ENCODE measurements around the gene RIMBP2.
A peak's percentile ranks its signal among the peaks of the same experiment; 100 is the strongest.

RIMBP2 gene

DNA sequence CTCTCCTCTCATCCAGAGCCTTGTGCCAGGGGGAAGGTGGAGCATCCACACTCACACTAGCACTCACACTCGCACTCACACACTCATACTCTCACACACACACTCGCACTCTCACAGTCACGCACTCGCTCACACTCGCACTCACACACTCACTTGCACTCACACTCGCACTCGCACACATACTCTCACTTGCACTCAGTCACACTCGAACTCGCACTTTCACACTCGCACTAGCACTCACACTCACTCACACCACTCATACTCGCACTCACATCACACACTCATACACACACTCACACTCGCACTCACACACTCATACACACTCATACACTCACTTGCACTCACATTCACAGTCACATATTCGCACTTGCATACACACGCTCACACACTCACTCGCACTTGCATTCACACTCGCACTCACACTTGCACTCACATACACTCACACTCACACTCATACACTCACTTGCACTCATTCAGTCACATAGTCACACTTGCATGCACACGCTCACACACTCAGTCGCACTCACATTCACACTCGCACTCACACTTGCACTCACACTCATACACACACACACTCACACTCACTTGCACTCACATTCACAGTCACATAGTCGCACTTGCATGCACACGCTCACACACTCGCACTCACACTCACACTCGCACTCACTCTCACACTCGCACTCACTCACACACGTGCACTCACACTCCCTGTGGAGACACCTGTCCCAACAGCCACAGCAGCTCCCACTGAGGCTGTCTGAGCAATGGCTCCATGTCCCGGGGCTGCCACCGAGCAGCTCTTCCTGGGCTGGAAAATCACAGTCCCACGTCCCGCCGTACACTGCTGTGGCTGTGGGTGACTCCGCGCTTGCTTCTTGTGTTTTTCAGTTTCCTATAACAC lies 12.3 kb upstream of the RIMBP2 start:
- peaks cover 0 to 6% of the 10 kb centered on the region in 2 donors for H3K27me3 ChIP-seq (ENCODE audit: control insufficient read depth in 1 of 2, insufficient read depth in 2 of 2, low read length in 2 of 2)
- H3K4me1 ChIP-seq (ENCODE audit: insufficient read depth, low read length) = no peaks in the 10 kb centered on the region
- H3K9ac ChIP-seq (ENCODE audit: low read length) = no peak overlapping the region
- no peak overlapping the region for H3K27ac ChIP-seq (ENCODE audit: low read depth, low read length)
- peaks cover 4% of the 10 kb centered on the region for H3K9me3 ChIP-seq (ENCODE audit: low read length)
- H3K36me3 ChIP-seq (ENCODE audit: insufficient read depth, low read length) = no peaks in the 10 kb centered on the region
- H3K4me3 ChIP-seq (ENCODE audit: low read depth in 1 of 2, low read length in 2 of 2) = no peak overlapping the region

- no peaks in the 10 kb centered on the region for H3K4me1 ChIP-seq (ENCODE audit: insufficient read depth, low read length)
- no peak overlapping the region for H3K9ac ChIP-seq (ENCODE audit: low read length)
- H3K36me3 ChIP-seq (ENCODE audit: insufficient read depth, low read length) = no peaks in the 10 kb centered on the region
Observed at GRCh38 chr12:130719263-130719859, 3.3 kb upstream of the RIMBP2 start.

DNA sequence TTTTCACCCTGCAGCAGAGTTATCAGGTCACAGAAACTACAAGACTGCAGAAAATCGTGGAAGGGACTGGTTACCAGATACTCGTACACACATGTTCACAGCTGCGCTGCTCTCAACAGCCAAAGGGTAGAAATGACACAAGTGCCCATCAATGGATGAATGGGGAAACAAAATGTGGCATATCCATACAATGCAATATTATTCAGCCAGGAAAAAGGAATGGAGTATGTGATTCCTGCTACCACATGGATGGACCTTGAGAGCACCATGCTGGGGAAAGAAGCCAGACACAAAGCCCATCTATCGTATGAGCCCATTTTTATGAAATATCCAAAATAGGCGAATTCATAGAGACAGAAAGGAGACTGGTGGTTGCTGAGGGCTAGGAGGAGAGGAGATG lies 1.7 kb upstream of the RIMBP2 start:
- Histone ChIP-seq H3K4me1 (ENCODE audit: insufficient read depth, low read length) (peaks cover 3% of the 10 kb centered on the region), H3K4me3 (ENCODE audit: low read depth in 1 of 2, low read length in 2 of 2) (no peak overlapping the region), H3K27ac (ENCODE audit: low read depth, low read length) (no peak overlapping the region), H3K36me3 (ENCODE audit: insufficient read depth, low read length) (no peaks in the 10 kb centered on the region), H3K27me3 (ENCODE audit: control insufficient read depth in 1 of 2, insufficient read depth in 2 of 2, low read length in 2 of 2) (peaks cover 4 to 26% of the 10 kb centered on the region in 2 donors), H3K9me3 (ENCODE audit: low read length) (no peaks in the 10 kb centered on the region), H3K9ac (ENCODE audit: low read length) (no peak overlapping the region)

More at GRCh38 chr12:130719263-130719859, 3.3 kb upstream of the RIMBP2 start:
- H3K9me3 ChIP-seq (ENCODE audit: low read length) = no peaks in the 10 kb centered on the region
- no peak overlapping the region for H3K27ac ChIP-seq (ENCODE audit: low read depth, low read length)
- no peak overlapping the region for H3K4me3 ChIP-seq (ENCODE audit: low read depth in 1 of 2, low read length in 2 of 2)
- H3K27me3 ChIP-seq (ENCODE audit: control insufficient read depth in 1 of 2, insufficient read depth in 2 of 2, low read length in 2 of 2) = peaks cover 4 to 22% of the 10 kb centered on the region in 2 donors

DNA sequence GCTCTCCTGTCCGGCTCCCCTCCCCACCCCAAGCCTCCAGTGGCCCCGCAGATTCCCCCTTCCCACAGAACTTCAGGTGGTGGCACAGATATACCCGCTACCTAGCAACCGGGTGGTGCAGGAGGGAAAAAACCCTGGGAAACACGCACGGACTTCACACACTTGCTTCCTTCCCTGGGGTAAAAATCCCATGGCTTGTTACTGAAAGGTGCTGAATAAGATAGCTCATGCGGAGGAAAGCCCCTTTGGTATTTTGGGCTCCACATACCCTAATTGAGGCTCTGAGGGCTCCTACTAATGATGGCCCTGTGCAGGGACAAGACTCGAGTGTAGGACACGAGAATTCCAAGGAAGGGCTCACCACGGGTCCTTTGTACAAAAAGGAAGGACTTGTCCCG lies 869 bp upstream of the RIMBP2 start:
- Histone ChIP-seq H3K4me3 (ENCODE audit: low read depth in 1 of 2, low read length in 2 of 2) (peak overlapping the region in 1 of 2 donors; percentile 47), H3K27me3 (ENCODE audit: control insufficient read depth in 1 of 2, insufficient read depth in 2 of 2, low read length in 2 of 2) (peaks cover 4 to 26% of the 10 kb centered on the region in 2 donors)

GRCh38 chr12:130715150-130715997 lies 725 bp downstream of the RIMBP2 start:
- H3K4me3 ChIP-seq (ENCODE audit: low read depth in 1 of 2, low read length in 2 of 2) = peak overlapping the region; percentile 6 to 47
- peaks cover 3% of the 10 kb centered on the region for H3K4me1 ChIP-seq (ENCODE audit: insufficient read depth, low read length)
- peaks cover 4 to 26% of the 10 kb centered on the region in 2 donors for H3K27me3 ChIP-seq (ENCODE audit: control insufficient read depth in 1 of 2, insufficient read depth in 2 of 2, low read length in 2 of 2)
- H3K9ac ChIP-seq (ENCODE audit: low read length) = no peak overlapping the region
- no peaks in the 10 kb centered on the region for H3K36me3 ChIP-seq (ENCODE audit: insufficient read depth, low read length)
- H3K27ac ChIP-seq (ENCODE audit: low read depth, low read length) = no peak overlapping the region
- H3K9me3 ChIP-seq (ENCODE audit: low read length) = no peaks in the 10 kb centered on the region

More for the DNA sequence above, 869 bp upstream of the RIMBP2 start:
- no peak overlapping the region for H3K27ac ChIP-seq (ENCODE audit: low read depth, low read length)
- no peaks in the 10 kb centered on the region for H3K36me3 ChIP-seq (ENCODE audit: insufficient read depth, low read length)
- no peak overlapping the region for H3K9ac ChIP-seq (ENCODE audit: low read length)
- H3K4me1 ChIP-seq (ENCODE audit: insufficient read depth, low read length) = peaks cover 3% of the 10 kb centered on the region
- no peaks in the 10 kb centered on the region for H3K9me3 ChIP-seq (ENCODE audit: low read length)

GRCh38 chr12:130714591-130715149 lies 1.4 kb downstream of the RIMBP2 start:
- H3K9ac ChIP-seq (ENCODE audit: low read length) = no peak overlapping the region
- H3K27ac ChIP-seq (ENCODE audit: low read depth, low read length) = no peak overlapping the region
- peaks cover 3% of the 10 kb centered on the region for H3K4me1 ChIP-seq (ENCODE audit: insufficient read depth, low read length)
- peak overlapping the region; percentile 32 to 47 for H3K4me3 ChIP-seq (ENCODE audit: low read depth in 1 of 2, low read length in 2 of 2)
- H3K27me3 ChIP-seq (ENCODE audit: control insufficient read depth in 1 of 2, insufficient read depth in 2 of 2, low read length in 2 of 2) = peaks cover 4 to 26% of the 10 kb centered on the region in 2 donors
- H3K9me3 ChIP-seq (ENCODE audit: low read length) = no peaks in the 10 kb centered on the region
- no peaks in the 10 kb centered on the region for H3K36me3 ChIP-seq (ENCODE audit: insufficient read depth, low read length)

DNA sequence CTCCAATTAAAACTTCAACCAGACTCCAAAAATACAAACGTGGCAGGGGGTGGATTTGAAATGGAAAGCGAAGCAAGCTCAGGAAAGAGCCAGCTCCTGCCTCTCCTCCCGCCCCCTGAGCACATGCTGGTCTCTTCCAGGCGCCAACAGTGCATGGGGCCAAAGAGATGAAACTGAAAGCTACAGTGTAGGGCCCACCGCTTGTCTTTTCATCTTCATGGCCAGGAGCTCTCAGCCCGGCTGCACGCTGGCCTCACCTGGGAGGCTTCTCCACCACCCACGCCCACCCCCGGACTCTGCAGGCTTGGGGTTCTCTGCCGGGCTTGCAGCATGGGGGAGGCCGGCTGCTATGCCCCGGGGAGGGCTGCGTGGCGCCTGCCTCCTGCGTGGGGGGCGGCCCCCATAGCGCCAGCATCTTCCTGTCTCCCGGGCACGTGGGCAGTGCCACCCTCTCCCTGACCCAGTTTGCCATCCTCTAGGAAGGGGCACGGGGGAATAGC lies 2.0 kb downstream of the RIMBP2 start:
- H3K9me3 ChIP-seq (ENCODE audit: low read length) = no peaks in the 10 kb centered on the region
- H3K4me1 ChIP-seq (ENCODE audit: insufficient read depth, low read length) = peaks cover 3% of the 10 kb centered on the region
- peak overlapping the region; percentile 32 to 47 for H3K4me3 ChIP-seq (ENCODE audit: low read depth in 1 of 2, low read length in 2 of 2)
- H3K27me3 ChIP-seq (ENCODE audit: control insufficient read depth in 1 of 2, insufficient read depth in 2 of 2, low read length in 2 of 2) = peaks cover 4 to 26% of the 10 kb centered on the region in 2 donors
- no peaks in the 10 kb centered on the region for H3K36me3 ChIP-seq (ENCODE audit: insufficient read depth, low read length)
- no peak overlapping the region for H3K9ac ChIP-seq (ENCODE audit: low read length)
- no peak overlapping the region for H3K27ac ChIP-seq (ENCODE audit: low read depth, low read length)

DNA sequence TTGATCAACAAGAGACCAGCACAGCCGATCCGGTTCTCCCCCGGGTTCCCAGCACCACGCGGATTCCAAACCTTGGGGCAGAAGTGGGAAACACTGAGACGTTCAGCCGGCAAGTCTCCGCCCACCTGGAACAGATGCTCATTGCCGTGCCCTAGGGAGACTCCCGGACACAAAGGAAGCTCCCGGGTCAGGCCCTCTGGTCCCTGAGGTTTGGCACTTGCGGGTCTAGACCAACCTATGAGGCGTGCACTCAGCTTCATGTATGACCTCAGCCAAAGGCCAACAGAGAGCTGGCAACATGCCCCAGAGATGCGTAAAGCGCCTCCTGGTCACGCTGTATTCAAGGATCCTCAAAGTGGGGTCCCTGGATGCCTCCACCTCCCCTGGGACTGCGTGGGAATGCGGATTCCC lies 2.5 kb downstream of the RIMBP2 start:
- Histone ChIP-seq H3K27ac (ENCODE audit: low read depth, low read length) (no peak overlapping the region), H3K9me3 (ENCODE audit: low read length) (no peaks in the 10 kb centered on the region), H3K27me3 (ENCODE audit: control insufficient read depth in 1 of 2, insufficient read depth in 2 of 2, low read length in 2 of 2) (peaks cover 4 to 26% of the 10 kb centered on the region in 2 donors), H3K36me3 (ENCODE audit: insufficient read depth, low read length) (no peaks in the 10 kb centered on the region), H3K9ac (ENCODE audit: low read length) (no peak overlapping the region), H3K4me3 (ENCODE audit: low read depth in 1 of 2, low read length in 2 of 2) (peak overlapping the region; percentile 32 to 47), H3K4me1 (ENCODE audit: insufficient read depth, low read length) (peaks cover 3% of the 10 kb centered on the region)

DNA sequence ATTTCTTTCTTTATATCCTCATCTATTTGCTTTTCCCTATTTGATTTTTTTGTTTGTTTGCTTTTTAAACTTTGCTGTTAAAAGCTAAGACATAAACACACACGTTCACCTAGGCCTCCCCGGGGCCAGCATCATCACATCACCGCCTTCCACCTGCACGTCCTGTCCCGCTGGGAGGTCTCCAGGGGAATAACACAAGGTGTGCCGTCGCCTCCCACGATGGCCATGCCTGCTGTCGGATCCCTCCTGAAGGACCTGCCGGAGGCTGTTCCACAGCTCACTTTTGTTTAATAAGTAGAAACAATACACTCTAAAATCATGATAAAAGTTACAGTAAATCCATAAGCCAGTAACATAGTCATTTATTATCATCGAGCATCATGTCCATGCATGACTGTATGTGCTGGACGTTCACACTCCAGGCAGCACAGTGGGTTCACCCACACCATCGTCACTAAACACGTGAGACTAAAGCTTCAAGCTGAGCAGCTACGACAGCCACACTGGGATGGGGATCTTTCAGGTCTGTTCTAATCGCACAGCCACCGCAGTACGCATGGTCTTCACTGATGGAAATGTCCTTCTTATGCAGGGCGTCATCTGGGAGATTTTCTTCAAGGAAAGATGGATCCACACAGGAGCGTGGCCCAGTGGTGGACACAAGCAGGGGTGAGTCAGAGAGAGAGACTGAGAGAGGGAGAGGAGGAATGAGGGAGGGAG lies 3.6 kb downstream of the RIMBP2 start:
- H3K27ac ChIP-seq (ENCODE audit: low read depth, low read length) = no peak overlapping the region
- H3K9ac ChIP-seq (ENCODE audit: low read length) = no peak overlapping the region
- peaks cover 4 to 20% of the 10 kb centered on the region in 2 donors for H3K27me3 ChIP-seq (ENCODE audit: control insufficient read depth in 1 of 2, insufficient read depth in 2 of 2, low read length in 2 of 2)
- H3K36me3 ChIP-seq (ENCODE audit: insufficient read depth, low read length) = no peaks in the 10 kb centered on the region
- no peaks in the 10 kb centered on the region for H3K9me3 ChIP-seq (ENCODE audit: low read length)
- H3K4me3 ChIP-seq (ENCODE audit: low read depth in 1 of 2, low read length in 2 of 2) = no peak overlapping the region
- H3K4me1 ChIP-seq (ENCODE audit: insufficient read depth, low read length) = peaks cover 3% of the 10 kb centered on the region

GRCh38 chr12:130711756-130712155 lies 4.3 kb downstream of the RIMBP2 start:
- Histone ChIP-seq H3K27ac (ENCODE audit: low read depth, low read length) (no peak overlapping the region), H3K9me3 (ENCODE audit: low read length) (no peaks in the 10 kb centered on the region), H3K9ac (ENCODE audit: low read length) (no peak overlapping the region), H3K27me3 (ENCODE audit: control insufficient read depth in 1 of 2, insufficient read depth in 2 of 2, low read length in 2 of 2) (peaks cover 0 to 20% of the 10 kb centered on the region in 2 donors), H3K4me3 (ENCODE audit: low read depth in 1 of 2, low read length in 2 of 2) (no peak overlapping the region), H3K36me3 (ENCODE audit: insufficient read depth, low read length) (no peaks in the 10 kb centered on the region), H3K4me1 (ENCODE audit: insufficient read depth, low read length) (peaks cover 3% of the 10 kb centered on the region)

Measured in muscle layer of colon (tissue), 2 donors.